ENCODE results near the gene CTNNBL1.

GRCh38 chr20:37829128-37829527 lies 135.3 kb downstream of the CTNNBL1 start:
- TF ChIP-seq GABPA (IDR thresholded peaks at IDR 0.05; ENCODE audit: low read depth) = no peak
- TF ChIP-seq USF2 (IDR thresholded peaks at IDR 0.05; ENCODE audit: borderline replicate concordance, low read depth, low read length) = no peak
- no peak for TF ChIP-seq EZH2phosphoT487 (IDR thresholded peaks at IDR 0.05; ENCODE audit: borderline replicate concordance, low read depth)
- TF ChIP-seq CTCF (IDR thresholded peaks at IDR 0.05) = no peak
- no peak for TF ChIP-seq RCOR1 (IDR thresholded peaks at IDR 0.05; ENCODE audit: low read length)
- no peak for TF ChIP-seq MAX (IDR thresholded peaks at IDR 0.05; ENCODE audit: low read depth)
- TF ChIP-seq POLR2AphosphoS5 (IDR thresholded peaks at IDR 0.05; ENCODE audit: low read depth, low read length) = no peak
- no peak for TF ChIP-seq CHD2 (IDR thresholded peaks at IDR 0.05; ENCODE audit: low read length, partially characterized antibody)
- no peak for TF ChIP-seq SMC3 (IDR thresholded peaks at IDR 0.05; ENCODE audit: low read depth, low read length)
- no peak for TF ChIP-seq TEAD4 (IDR thresholded peaks at IDR 0.05; ENCODE audit: borderline replicate concordance, insufficient read depth)
- no peak for TF ChIP-seq USF1 (IDR thresholded peaks at IDR 0.05; ENCODE audit: borderline replicate concordance, low read depth)
- TF ChIP-seq ZBTB33 (IDR thresholded peaks at IDR 0.05; ENCODE audit: borderline replicate concordance, low read depth) = no peak

Data from SK-N-SH (cell line).